Right renal cortex interstitium (tissue), 3 donors: ENCODE measurements around the gene LRRC61. TPM values are rescaled to one million over a fixed set of nuclear protein-coding genes. Genes with fewer than 3 reads are reported as not detected.
"Not testable (repeated sequence)": the region's sequence is repeated elsewhere in the genome, so short reads cannot be mapped to it uniquely, and the experiment has no call there.

Experiments
- DNase-seq, 3 donors: peaks; one replicate each; pipeline ENCODE4 v3.0.0-alpha.2; 2013; ENCODE audit warnings: low read depth in 3 of 3, low spot score in 2 of 3
- polyA plus RNA-seq, 3 donors: library from polyadenylated mRNA; unstranded; fragments of 120-200 nt; gene quantifications; one replicate each; pipeline ENCODE4 v1.2.1, GENCODE V29; 2013; ENCODE audit not compliant: insufficient read length in 3 of 3

The LRRC61 gene
- polyA plus RNA-seq, 3 donors = 19.8 to 27.1 (median 23.0) TPM

DNA sequence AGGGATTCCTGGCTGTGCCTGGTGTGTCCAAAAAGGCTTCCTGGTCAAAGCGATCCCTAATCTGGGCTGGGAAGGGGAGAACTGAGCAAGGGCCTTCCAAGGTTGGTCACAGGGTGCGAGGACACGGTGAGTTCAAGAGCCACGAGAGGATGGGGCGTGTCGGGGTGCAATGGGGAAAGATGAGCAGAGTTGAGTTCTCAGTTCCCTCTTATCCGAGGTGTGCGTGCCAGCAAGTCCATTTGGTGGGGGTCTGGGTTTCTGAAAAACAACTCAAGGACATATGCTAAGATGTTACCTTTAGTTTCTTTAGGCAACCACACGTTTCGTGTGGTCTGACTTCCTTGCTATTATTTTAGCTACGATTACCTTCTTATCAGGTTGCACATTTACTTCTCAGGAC, 57.3 kb downstream of the LRRC61 start:
- DNase-seq = no peak

DNA sequence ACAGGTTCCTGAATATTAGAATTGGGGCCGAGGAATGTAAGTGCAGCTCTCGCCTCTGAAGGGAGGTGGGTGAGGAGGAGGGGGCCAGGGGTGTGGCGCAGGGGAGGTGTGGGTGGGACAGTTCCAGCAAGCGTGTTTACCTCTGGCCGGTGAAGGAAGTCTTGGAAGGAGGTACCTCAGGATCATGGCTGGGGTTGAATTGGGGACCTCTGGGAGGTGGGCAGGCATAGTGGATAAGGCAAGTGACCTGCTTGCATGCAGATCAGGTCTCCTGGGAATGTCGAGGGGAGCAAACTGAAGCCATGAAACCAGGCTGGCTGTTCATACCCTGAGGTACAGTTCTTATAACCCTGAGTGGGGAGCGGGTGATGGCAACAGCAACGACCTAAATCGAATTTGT, 57.9 kb downstream of the LRRC61 start:
- no peak for DNase-seq

DNA sequence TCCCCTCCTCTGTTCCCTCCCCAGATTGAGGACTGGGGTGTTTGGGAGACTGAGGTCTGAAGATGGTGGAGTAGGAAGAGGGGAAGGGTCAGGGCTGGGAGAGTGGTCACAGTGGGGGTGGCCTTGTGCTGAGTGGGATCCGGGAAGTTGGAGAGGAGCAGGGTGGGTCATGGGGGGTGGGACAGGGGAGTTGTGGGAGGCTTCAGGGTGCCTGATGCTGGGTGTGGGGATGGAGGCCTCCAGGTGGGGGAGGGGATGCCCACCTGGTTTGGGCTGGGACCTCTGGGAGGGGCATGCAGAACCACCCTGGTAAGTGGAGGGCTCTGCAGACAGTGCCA, 58.6 kb downstream of the LRRC61 start:
- no peak for DNase-seq

DNA sequence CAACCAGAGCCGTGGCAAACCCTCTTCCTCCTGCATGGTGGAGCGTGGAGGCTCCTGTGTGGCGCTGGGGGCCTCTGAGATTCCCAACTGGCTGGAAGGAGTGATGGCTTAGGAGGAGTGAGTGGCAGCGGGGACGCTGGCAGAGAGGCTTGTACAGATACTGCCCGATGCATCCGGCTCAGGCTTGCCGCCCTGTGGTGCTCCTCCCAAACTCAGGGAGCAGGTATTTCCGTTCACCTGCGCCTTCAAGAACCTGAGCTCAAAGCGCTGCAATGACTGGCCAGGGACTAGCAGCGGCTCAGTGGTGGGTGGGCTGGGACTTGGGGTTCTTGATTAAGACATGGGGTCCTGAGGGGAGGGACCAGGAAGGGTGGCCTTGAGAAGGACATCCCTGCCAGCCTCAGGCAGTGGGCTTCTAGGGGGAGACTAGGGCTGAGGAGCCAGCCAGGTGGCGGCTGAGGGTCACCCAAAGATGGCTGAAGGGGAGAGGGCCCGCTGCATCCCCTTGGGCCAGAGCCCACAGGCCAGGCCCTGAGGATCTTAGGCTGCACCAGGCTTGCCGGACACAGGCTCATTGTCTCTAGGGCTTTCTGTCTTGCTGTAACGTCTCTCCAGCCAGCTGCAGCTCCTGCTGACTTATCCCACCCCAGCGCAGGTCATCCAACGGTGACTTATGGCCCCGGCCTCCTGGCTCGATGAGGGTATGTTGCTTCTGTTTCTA, 59.1 kb downstream of the LRRC61 start:
- DNase-seq = no peak

DNA sequence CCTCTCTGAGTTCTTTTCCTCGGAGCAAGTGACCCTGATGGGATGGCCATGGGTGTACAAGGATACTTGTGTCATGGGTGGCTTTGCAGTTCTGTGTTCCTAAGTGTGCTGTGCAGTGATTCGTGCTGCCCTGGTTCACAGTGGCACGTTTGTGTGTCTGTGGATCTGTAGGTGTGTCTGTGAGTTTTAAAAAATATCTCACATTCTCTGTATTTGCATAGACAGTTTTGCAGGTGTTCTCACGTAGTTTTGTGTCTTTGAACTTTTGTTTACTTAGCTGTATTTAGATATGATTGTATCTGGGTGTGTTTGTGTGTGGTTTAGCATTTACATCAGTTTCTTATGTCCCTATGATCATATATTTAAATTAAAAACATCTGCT, 59.7 kb downstream of the LRRC61 start:
- no peak for DNase-seq

DNA sequence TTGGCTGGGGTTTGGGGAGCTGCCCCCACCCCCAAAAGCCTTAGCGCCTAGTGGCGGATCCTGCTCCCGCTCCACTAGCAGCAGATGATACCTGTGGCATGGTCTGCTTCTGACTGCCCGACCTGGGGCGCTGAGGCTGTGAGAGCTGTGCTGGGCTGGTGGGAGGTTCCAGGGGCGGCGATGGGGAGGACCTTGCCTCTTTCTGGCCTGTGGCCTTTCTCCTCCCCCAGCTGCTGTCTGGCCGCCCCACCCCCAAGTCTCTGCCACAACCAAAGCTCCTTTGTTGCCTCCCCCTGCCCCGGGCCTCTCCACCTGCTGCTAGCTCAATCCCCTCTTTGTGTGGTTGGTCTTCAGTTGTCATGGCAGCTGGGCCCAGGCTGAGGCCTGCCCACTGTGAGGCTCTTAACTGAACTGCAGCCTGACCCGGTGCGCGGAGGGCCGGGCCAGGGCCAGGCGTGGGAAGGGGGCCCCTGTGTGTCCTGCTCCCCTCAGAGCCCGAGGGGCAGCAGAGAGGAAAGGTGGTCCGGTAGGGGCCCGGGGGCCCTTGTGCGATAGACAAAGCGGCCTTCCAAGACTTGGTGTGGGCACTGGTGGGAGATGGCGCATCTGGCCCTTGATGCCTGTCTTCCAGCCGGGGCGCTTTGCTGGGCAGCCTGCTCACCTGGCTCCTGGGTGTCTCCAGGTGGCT, 60.7 kb downstream of the LRRC61 start:
- no peak for DNase-seq

DNA sequence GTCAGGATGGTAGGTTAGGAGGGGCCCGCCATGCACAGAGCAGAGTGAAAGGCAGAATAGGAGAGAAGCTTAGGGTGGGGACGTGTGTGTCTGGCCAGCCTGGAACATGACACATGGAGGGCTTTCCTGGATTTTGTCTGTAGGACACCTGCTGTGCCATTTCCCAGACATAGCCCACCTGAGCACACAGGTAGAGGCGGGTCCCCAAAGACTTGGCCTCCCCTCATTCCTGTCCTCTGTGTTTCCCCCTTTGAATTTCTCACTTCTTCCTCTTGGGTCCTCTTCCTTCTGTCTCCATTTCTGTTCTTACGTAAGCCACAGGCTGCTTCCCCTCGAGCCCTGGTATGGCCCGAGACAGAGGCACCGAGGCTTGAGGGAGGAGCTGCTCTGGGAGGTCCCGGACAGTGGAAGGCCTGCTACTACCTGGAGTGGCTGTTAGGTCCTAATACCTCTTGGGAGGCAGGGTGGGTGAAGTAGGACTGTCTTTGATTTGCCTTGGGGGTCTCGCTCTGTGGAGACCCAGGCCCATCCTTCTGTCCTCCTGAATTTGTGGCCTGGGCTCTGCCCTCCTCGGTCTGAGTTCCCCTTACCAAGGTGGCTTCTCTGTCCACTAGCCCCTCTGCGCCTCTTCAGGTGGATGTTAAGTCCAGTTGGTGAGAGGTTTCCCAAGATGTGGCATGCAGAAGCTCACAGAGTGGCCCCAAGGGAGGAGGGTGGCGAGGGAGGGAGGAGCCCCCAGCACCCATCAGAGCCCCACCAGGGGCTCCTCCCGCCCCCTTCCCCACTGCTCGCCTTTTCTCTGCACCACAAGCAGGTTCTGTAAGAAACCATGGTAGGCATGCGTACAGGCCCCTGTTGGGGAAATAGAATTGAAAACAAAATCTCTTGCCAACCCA, 61.5 kb downstream of the LRRC61 start:
- DNase-seq = no peak

DNA sequence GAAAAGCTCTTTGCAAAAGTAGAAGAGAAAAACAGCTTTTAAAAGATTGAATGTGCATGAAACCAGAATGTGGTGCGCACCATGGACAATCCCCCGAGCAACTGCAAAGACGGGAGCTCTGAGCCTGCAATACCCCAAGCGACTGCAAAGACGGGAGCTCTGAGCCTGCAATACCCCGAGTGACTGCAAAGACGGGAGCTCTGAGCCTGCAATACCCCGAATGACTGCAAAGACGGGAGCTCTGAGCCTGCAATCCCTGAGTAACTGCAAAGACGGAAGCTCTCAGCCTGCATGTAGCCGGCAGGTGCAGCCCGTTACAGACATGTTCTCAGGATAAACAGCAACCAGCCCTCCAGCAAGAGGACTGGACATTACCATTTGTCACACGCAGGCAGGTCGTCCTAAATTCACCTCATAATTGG, 62.2 kb downstream of the LRRC61 start:
- DNase-seq = no peak

DNA sequence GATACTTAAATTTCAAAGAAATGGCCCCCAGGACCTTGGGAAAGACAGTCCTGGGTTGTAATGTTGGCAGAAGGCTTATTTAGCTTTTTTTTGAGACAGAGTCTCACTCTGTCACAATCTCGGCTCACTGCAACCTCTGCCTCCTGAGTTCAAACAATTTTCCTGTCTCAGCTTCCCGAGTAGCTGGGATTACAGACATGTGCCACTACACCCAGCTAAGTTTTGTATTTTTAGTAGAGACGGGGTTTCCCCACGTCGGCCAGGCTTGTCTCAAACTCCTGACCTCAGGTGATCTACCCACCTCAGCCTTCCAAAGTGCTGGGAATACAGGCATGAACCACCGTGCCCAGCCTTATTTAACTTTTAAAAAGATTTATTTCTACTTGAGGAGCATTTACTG, 62.7 kb downstream of the LRRC61 start:
- DNase-seq = not testable (repeated sequence)

Other genes with a start within 250 kb of the LRRC61 start
- 10 to 100 TPM in 2 of 3 donors, 1 to 10 TPM in 1; 8.9 to 10.5 (median 10.4) TPM for gene ACTR3C, start 190 bp downstream of the LRRC61 start, polyA plus RNA-seq
- gene RARRES2, start 18.3 kb downstream of the LRRC61 start, polyA plus RNA-seq = 10 to 100 TPM; 39.2 to 49.2 (median 40.8) TPM
- gene REPIN1, start 45.5 kb downstream of the LRRC61 start, polyA plus RNA-seq = 10 to 100 TPM; 76.5 to 84.8 (median 79.6) TPM
- gene ZNF775, start 56.0 kb downstream of the LRRC61 start, polyA plus RNA-seq = 1 to 10 TPM; 3.6 to 4.1 (median 4.1) TPM
- gene GIMAP8, start 127.3 kb downstream of the LRRC61 start, polyA plus RNA-seq = 10 to 100 TPM in 1 of 3 donors, 1 to 10 TPM in 2; 8.2 to 11.3 (median 9.4) TPM
- 10 to 100 TPM; 19.2 to 20.2 (median 20.1) TPM for gene GIMAP7, start 191.5 kb downstream of the LRRC61 start, polyA plus RNA-seq
- gene GIMAP4, start 244.0 kb downstream of the LRRC61 start, polyA plus RNA-seq = 10 to 100 TPM; 27.7 to 33.5 (median 27.8) TPM